Measurements from ENCODE around the gene ASTN2. TPM values are rescaled to one million over a fixed set of nuclear protein-coding genes. Genes with fewer than 3 reads are reported as not detected.

ASTN2 gene
- total and polyA plus RNA-seq, 10 of the 15 experiments (the other 5 are each of a cell fraction or from before 2014, with no cell fraction given) = 1.4 to 15.7 (median 7.0) TPM

GRCh38 chr9:116569111-116569510 is 845.7 kb downstream of the ASTN2 start:
- ChIA-PET RAD21 (ENCODE audit: unreplicated experiment) (no interaction called here), SMC1A (ENCODE audit: uncharacterized antibody, unreplicated experiment) (interaction anchor here (1.0 to 1.5 kb wide), 3 partner anchors 17 to 976 kb away, joined by 3 to 7 read pairs (median 4); no protein-coding TSS in a partner anchor), CTCF (interaction anchor here (1.5 to 2.4 kb wide), 4 partner anchors 416 to 979 kb away, joined by 3 to 8 read pairs (median 5); partner anchors contain the start of gene PAPPA), POLR2A (no interaction called here)
- Histone ChIP-seq H3K9me3 (replicated peaks; ENCODE audit: control insufficient read depth, insufficient read depth, low read length) (no peaks in the 10 kb centered on the region), H3K27ac (ENCODE audit: control insufficient read depth, insufficient read depth) (no peak overlapping the region), H3K9ac (ENCODE audit: control insufficient read depth, insufficient read depth, low read length) (no peak overlapping the region), H3K27me3 (replicated peaks in 1 of 2; ENCODE audit: control insufficient read depth in 2 of 2, insufficient read depth in 2 of 2, low read length in 1 of 2) (no peaks in the 10 kb centered on the region), H2AFZ (ENCODE audit: control insufficient read depth, low read depth, low read length) (no peak overlapping the region), H3K4me1 (ENCODE audit: control insufficient read depth, insufficient read depth, low read length) (no peaks in the 10 kb centered on the region), H3K79me2 (ENCODE audit: control insufficient read depth, insufficient read depth, low read length) (no peaks in the 10 kb centered on the region), H3K36me3 (ENCODE audit: control insufficient read depth in 2 of 2, insufficient read depth in 2 of 2, low read length in 1 of 2) (no peaks in the 10 kb centered on the region; a peak in 1 of 4 replicates), H4K20me1 (ENCODE audit: control insufficient read depth, insufficient read depth) (no peaks in the 10 kb centered on the region), H3K4me3 (no peak overlapping the region), H3K4me2 (ENCODE audit: control insufficient read depth, insufficient read depth) (no peak overlapping the region)
- TF ChIP-seq FOS (IDR thresholded peaks at IDR 0.05; ENCODE audit: borderline replicate concordance, extremely low read depth, insufficient read length) = no peak
- TF ChIP-seq ATF3 (IDR thresholded peaks at IDR 0.05; ENCODE audit: borderline replicate concordance, extremely low read depth, low read depth, low read length) = no peak
- TF ChIP-seq SREBF2 (IDR thresholded peaks at IDR 0.05; ENCODE audit: low read length) = no peak
- TF ChIP-seq NFYB (IDR thresholded peaks at IDR 0.05; ENCODE audit: insufficient read depth, low read depth, low read length) = no peak
- TF ChIP-seq WRNIP1 (IDR thresholded peaks at IDR 0.05; ENCODE audit: borderline replicate concordance, low read depth, low read length) = no peak
- no peak for TF ChIP-seq ATF7 (IDR thresholded peaks at IDR 0.05; ENCODE audit: low read depth)
- no peak for TF ChIP-seq ZBTB33 (IDR thresholded peaks at IDR 0.05)
- no peak for TF ChIP-seq GATAD2B (conservative IDR thresholded peaks at IDR 0.05; ENCODE audit: low read depth)
- no peak for TF ChIP-seq USF2 (IDR thresholded peaks at IDR 0.05; ENCODE audit: borderline replicate concordance, low read depth, low read length)
- no peak for TF ChIP-seq POLR2AphosphoS5 (IDR thresholded peaks at IDR 0.05; ENCODE audit: low read length)
- no peak for TF ChIP-seq GABPA (IDR thresholded peaks at IDR 0.05; ENCODE audit: low read depth)
- TF ChIP-seq HDGF (IDR thresholded peaks at IDR 0.05) = no peak
- TF ChIP-seq BCLAF1 (IDR thresholded peaks at IDR 0.05) = no peak
- no peak for TF ChIP-seq SIN3A (IDR thresholded peaks at IDR 0.05; ENCODE audit: low read depth, low read length)
- TF ChIP-seq TCF7 (IDR thresholded peaks at IDR 0.05; ENCODE audit: borderline replicate concordance) = no peak
- 51% methylated on average over 5 of the region's 5 CpGs for WGBS (ENCODE audit: insufficient coverage, insufficient replicate concordance, low lambda C conversion rate, missing lambda C conversion rate)
- in situ Hi-C loops (cut with MboI) (no loop called here), intact Hi-C loops (cut with micrococcal nuclease; ENCODE audit: unreplicated experiment) (no loop called here)
- DNase-seq (ENCODE audit: low read depth, low spot score) = no peak
- no peak for ATAC-seq
- no peak for FAIRE-seq
- BruUV-seq (replicated peaks) = no TSS peak
